Bronchial smooth muscle cell (primary cell): ENCODE results near the gene RAB18. TPM values are rescaled to one million over a fixed set of nuclear protein-coding genes. Genes with fewer than 3 reads are reported as not detected.

Experiments used
- total RNA-seq: library from RNA; depleted of rRNA; stranded (reverse); fragments of >200 nt; gene quantifications from 2 replicates; pipeline ENCODE4 v1.2.1, GENCODE V29; 2014

Gene RAB18
- 33.2 and 37.0 TPM in 2 replicates for total RNA-seq

GRCh38 chr10:27504007-27504807 lies at the start of gene RAB18:
Gene RAB18, plus strand, starts transcription at chr10:27504304. Its CDS starts 66 bp downstream, at chr10:27504370.

Other genes starting within 250 kb of the RAB18 start
- not detected in 2 replicates for gene MKX, start 241.5 kb downstream of the RAB18 start, total RNA-seq